Vagina (tissue), 2 donors: ENCODE results near the gene PXDN.

Source experiments
- POLR2A ChIP-seq, 2 donors: fragments of 450-650 bp; IDR thresholded peaks; one replicate each; pipeline ENCODE4 v1.6.1; 2017; ENCODE audit warnings: antibody characterized with exemption in 2 of 2, mild to moderate bottlenecking in 2 of 2, moderate library complexity in 2 of 2
- POLR2AphosphoS5 ChIP-seq, 2 donors: sonication (generic); formaldehyde crosslinking; IDR thresholded peaks; one replicate each; pipeline ENCODE4 v1.9.0; 2017; ENCODE audit warnings: antibody characterized with exemption in 2 of 2, mild to moderate bottlenecking in 2 of 2, low read depth in 1 of 2; ENCODE audit not compliant: insufficient read depth in 1 of 2
- TF ChIP-seq, protein P1 (sequence below), 3 experiments: fragments of 450-650 bp in 2 of 3; fragments of 200-600 bp in 1 of 3; sonication (generic) in 1 of 3; IDR thresholded peaks; one replicate each; pipeline ENCODE4 v1.5.1; 2017 to 2019; ENCODE audit warnings: antibody characterized with exemption in 3 of 3, mild to moderate bottlenecking in 2 of 3, moderate library complexity in 2 of 3

DNA sequence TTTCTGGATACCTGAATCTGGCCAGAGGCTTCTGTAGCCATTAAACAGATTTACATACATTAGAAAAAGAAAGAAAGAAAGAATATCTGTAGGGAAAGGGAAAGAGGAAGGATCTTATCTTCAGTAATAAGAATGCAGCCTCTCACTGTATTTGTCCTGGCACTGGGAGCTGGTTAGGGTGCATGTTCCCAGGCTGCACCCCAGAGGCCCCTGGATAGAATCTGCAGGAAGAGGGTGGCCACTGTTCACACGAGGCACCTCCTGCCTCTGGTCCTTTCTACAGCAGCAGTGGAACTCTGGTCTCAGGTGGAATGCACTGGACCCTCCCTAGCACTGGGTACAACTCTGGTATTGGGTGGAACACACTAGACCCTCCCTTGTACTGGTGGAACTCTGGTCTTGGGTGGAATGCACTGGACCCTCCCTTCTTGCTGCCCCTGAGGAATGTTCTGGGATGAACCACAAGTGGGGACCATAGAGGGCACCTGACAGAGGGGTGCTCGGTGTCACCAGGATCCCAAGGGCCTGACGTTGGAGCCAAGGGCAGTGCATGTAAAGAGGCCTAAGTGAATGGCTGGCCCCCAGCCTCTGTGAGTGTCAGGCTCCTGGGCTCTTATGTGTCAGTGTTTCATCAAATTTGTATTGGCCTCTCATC, 27.4 kb upstream of the PXDN start:
- TF ChIP-seq, protein P1, sequence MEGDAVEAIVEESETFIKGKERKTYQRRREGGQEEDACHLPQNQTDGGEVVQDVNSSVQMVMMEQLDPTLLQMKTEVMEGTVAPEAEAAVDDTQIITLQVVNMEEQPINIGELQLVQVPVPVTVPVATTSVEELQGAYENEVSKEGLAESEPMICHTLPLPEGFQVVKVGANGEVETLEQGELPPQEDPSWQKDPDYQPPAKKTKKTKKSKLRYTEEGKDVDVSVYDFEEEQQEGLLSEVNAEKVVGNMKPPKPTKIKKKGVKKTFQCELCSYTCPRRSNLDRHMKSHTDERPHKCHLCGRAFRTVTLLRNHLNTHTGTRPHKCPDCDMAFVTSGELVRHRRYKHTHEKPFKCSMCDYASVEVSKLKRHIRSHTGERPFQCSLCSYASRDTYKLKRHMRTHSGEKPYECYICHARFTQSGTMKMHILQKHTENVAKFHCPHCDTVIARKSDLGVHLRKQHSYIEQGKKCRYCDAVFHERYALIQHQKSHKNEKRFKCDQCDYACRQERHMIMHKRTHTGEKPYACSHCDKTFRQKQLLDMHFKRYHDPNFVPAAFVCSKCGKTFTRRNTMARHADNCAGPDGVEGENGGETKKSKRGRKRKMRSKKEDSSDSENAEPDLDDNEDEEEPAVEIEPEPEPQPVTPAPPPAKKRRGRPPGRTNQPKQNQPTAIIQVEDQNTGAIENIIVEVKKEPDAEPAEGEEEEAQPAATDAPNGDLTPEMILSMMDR (IDR thresholded peaks at IDR 0.05): no peak
- TF ChIP-seq POLR2A (IDR thresholded peaks at IDR 0.05): no peak
- no peak for TF ChIP-seq POLR2AphosphoS5 (IDR thresholded peaks at IDR 0.05; ENCODE audit: insufficient read depth in 1 of 2, low read depth in 1 of 2)
